Stomach (tissue), 4 donors: Measurements from ENCODE around the gene OR2M2.

Experiments used
- EP300 ChIP-seq: sonication (generic); formaldehyde crosslinking; IDR thresholded peaks from one replicate; pipeline ENCODE4 v1.6.1; 2017; ENCODE audit warnings: antibody characterized with exemption
- POLR2A ChIP-seq, 4 donors: fragments of 450-650 bp; IDR thresholded peaks; one replicate each; pipeline ENCODE4 v1.6.1; 2016; ENCODE audit warnings: antibody characterized with exemption in 4 of 4, control low read depth in 2 of 4, mild to moderate bottlenecking in 1 of 4, moderate library complexity in 1 of 4
- POLR2AphosphoS5 ChIP-seq, 3 donors: sonication (generic); formaldehyde crosslinking; IDR thresholded peaks; one replicate each; pipeline ENCODE4 v1.6.1; 2016; ENCODE audit warnings: antibody characterized with exemption in 3 of 3
- TF ChIP-seq, protein P1 (sequence below), 7 experiments: fragments of 450-650 bp in 4 of 7; fragments of 200-600 bp in 3 of 7; sonication (generic) in 3 of 7; IDR thresholded peaks; one replicate each; pipeline ENCODE4 v1.5.1; 2016 to 2019; ENCODE audit warnings: antibody characterized with exemption in 7 of 7, control low read depth in 2 of 7, mild to moderate bottlenecking in 1 of 7

DNA sequence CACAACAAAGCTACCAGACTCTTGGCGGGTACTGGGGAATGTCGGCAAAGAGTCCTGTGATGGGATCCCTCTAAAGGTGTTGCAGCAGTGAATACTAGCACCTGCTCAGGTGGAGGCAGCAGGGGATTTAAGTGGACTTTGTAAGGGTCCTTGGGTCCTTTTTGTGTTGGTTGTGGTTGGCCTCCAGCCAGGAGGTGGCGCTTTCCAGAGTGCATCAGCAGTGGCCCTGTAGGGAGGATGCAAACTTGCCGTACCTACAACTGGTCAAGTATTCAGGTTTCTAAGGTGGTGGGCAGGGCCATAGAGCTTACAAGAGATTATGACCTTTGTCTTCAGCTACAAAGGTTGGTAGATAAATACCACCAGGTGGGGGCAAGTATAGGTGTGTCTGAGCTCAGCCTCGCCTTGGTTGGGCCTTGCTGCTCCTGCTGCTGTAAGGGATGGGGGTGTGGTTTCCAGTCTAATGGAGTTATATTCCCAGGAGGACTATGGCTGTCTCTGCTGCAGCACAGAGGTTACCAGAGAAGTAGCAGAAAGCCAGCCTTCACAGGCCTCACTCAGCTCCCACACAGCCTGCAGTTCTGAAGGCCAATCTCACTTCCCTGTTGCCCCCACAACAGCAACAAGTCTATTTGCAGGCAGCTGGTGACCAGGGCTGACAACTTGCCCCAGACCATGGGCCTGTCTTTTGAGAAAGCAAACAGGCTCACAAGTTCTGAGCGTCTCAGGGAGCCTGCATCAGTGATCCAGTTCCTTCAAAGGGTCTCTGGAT is 22.4 kb upstream of the OR2M2 start:
- TF ChIP-seq, protein P1, sequence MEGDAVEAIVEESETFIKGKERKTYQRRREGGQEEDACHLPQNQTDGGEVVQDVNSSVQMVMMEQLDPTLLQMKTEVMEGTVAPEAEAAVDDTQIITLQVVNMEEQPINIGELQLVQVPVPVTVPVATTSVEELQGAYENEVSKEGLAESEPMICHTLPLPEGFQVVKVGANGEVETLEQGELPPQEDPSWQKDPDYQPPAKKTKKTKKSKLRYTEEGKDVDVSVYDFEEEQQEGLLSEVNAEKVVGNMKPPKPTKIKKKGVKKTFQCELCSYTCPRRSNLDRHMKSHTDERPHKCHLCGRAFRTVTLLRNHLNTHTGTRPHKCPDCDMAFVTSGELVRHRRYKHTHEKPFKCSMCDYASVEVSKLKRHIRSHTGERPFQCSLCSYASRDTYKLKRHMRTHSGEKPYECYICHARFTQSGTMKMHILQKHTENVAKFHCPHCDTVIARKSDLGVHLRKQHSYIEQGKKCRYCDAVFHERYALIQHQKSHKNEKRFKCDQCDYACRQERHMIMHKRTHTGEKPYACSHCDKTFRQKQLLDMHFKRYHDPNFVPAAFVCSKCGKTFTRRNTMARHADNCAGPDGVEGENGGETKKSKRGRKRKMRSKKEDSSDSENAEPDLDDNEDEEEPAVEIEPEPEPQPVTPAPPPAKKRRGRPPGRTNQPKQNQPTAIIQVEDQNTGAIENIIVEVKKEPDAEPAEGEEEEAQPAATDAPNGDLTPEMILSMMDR (IDR thresholded peaks at IDR 0.05): no peak
- TF ChIP-seq POLR2AphosphoS5 (IDR thresholded peaks at IDR 0.05): no peak
- no peak for TF ChIP-seq EP300
- TF ChIP-seq POLR2A (IDR thresholded peaks at IDR 0.05): no peak
